B cell (primary cell): ENCODE measurements around the gene SON. TPM values are rescaled to one million over a fixed set of nuclear protein-coding genes. Genes with fewer than 3 reads are reported as not detected.

Experiments
- ATAC-seq: fragments of 200-7000 bp; cut with Tn5 transposase; one replicate; pipeline ENCODE4 v1.10.0; 2021; ENCODE audit warnings: low read depth, mild to moderate bottlenecking, moderate number of reproducible peaks, moderate library complexity
- CTCF ChIA-PET: fragments of 350-600 bp; sonication (Branson Sonifier 250); formaldehyde crosslinking; loops from one replicate; lab custom pipeline; 2021; ENCODE audit warnings: antibody characterized with exemption, inconsistent platforms; lab: Charles Lee
- POLR2A ChIA-PET: fragments of 350-600 bp; sonication (Branson Sonifier 250); formaldehyde crosslinking; loops from one replicate; lab custom pipeline; 2021; ENCODE audit warnings: antibody characterized with exemption; lab: Charles Lee
- DNase-seq: peaks from one replicate; pipeline ENCODE4 v3.0.0; 2013
- H2AFZ ChIP-seq: 2 replicates; pipeline ENCODE4 v1.6.1; 2012; ENCODE audit warnings: mild to moderate bottlenecking, low read depth, low read length; ENCODE audit not compliant: insufficient read depth, poor library complexity, severe bottlenecking
- H3K27ac ChIP-seq, 2 donors: 1 replicate in 1 of 2; 2 replicates in 1 of 2; pipeline ENCODE4 v1.5.1; 2012 to 2013; ENCODE audit warnings: low read length in 2 of 2, mild to moderate bottlenecking in 2 of 2, moderate library complexity in 1 of 2
- H3K27me3 ChIP-seq, 4 experiments: fragments of 200-600 bp in 1 of 4; sonication (generic) in 1 of 4; replicated peaks in 1 of 4; 1 replicate in 2 of 4; 2 replicates in 2 of 4; pipeline versions ENCODE4 v1.6.1 to v1.7.0; 2013 to 2016; ENCODE audit warnings: low read length in 3 of 4, mild to moderate bottlenecking in 2 of 4, mixed read lengths in 1 of 4, moderate library complexity in 1 of 4; ENCODE audit not compliant: insufficient read depth in 4 of 4, control insufficient read depth in 3 of 4; ENCODE audit errors: control extremely low read depth in 1 of 4
- H3K36me3 ChIP-seq, 2 experiments: replicated peaks in 1 of 2; 1 replicate in 1 of 2; 2 replicates in 1 of 2; pipeline versions ENCODE4 v1.6.1 to v1.7.1; 2013; ENCODE audit warnings: low read length in 1 of 2; ENCODE audit not compliant: insufficient read depth in 2 of 2, control insufficient read depth in 1 of 2; ENCODE audit errors: control extremely low read depth in 1 of 2, extremely low read depth in 1 of 2
- H3K4me1 ChIP-seq, 2 donors: fragments of 200-600 bp in 1 of 2; sonication (generic) in 1 of 2; 1 replicate in 1 of 2; 2 replicates in 1 of 2; pipeline versions ENCODE4 v1.5.1 to v1.6.1; 2013 to 2017; ENCODE audit warnings: low read length in 2 of 2; ENCODE audit not compliant: control insufficient read depth in 2 of 2, insufficient read depth in 2 of 2
- H3K4me2 ChIP-seq: replicated peaks from 2 replicates; pipeline ENCODE3; 2012; ENCODE audit warnings: mild to moderate bottlenecking, low read depth, low read length; ENCODE audit not compliant: poor library complexity, severe bottlenecking
- H3K4me3 ChIP-seq, 5 experiments: fragments of 200-600 bp in 1 of 5; sonication (generic) in 1 of 5; 1 replicate in 3 of 5; 2 replicates in 2 of 5; pipeline versions ENCODE4 v1.5.1 to v1.7.0; 2011 to 2016; ENCODE audit warnings: low read length in 4 of 5, mild to moderate bottlenecking in 4 of 5, low read depth in 2 of 5, control low read depth in 1 of 5, moderate library complexity in 1 of 5; ENCODE audit not compliant: insufficient read depth in 1 of 5; ENCODE audit errors: control extremely low read depth in 1 of 5, extremely low read depth in 1 of 5
- H3K79me2 ChIP-seq: fragments of 200-600 bp; sonication (generic); one replicate; pipeline ENCODE4 v1.6.0; 2016; ENCODE audit warnings: low read length; ENCODE audit not compliant: control insufficient read depth, insufficient read depth
- H3K9ac ChIP-seq: fragments of 200-600 bp; sonication (generic); 2 replicates; pipeline ENCODE4 v1.6.1; 2017; ENCODE audit warnings: mild to moderate bottlenecking, low read length, moderate library complexity
- H3K9me3 ChIP-seq, 3 donors: one replicate each; pipeline versions ENCODE4 v1.6.1 to v1.7.1; 2013; ENCODE audit warnings: low read length in 2 of 3; ENCODE audit not compliant: control insufficient read depth in 2 of 3, insufficient read depth in 1 of 3; ENCODE audit errors: control extremely low read depth in 1 of 3
- H4K20me1 ChIP-seq: 2 replicates; pipeline ENCODE4 v1.6.0; 2012; ENCODE audit warnings: mild to moderate bottlenecking, low read length; ENCODE audit not compliant: insufficient read depth, control insufficient read depth, poor library complexity, severe bottlenecking
- H3K27ac Mint-ChIP-seq: one replicate; pipeline ENCODE4 v1.8.0; 2021; ENCODE audit warnings: mixed read lengths
- H3K27me3 Mint-ChIP-seq: one replicate; pipeline ENCODE4 v1.8.0; 2021; ENCODE audit warnings: mixed read lengths
- H3K4me1 Mint-ChIP-seq: one replicate; pipeline ENCODE4 v1.8.0; 2021; ENCODE audit warnings: mixed read lengths
- H3K4me3 Mint-ChIP-seq: one replicate; pipeline ENCODE4 v1.8.0; 2021; ENCODE audit warnings: mixed read lengths
- H3K9me3 Mint-ChIP-seq: one replicate; pipeline ENCODE4 v1.8.0; 2022; ENCODE audit warnings: mixed read lengths; ENCODE audit not compliant: insufficient read depth
- CTCF ChIP-seq: fragments of 200-600 bp; IDR thresholded peaks from one replicate; pipeline ENCODE4 v1.8.0; 2022; ENCODE audit warnings: antibody characterized with exemption, mild to moderate bottlenecking
- EZH2 ChIP-seq: IDR thresholded peaks from 2 replicates; pipeline ENCODE4 v1.6.1; 2012; ENCODE audit warnings: borderline replicate concordance, low read depth, mild to moderate bottlenecking, moderate library complexity, low read length; ENCODE audit not compliant: insufficient read depth, poor library complexity, severe bottlenecking
- WGBS: methylation state at CpG from one replicate; pipeline ENCODE4 v1.1.5; 2013; ENCODE audit warnings: missing lambda C conversion rate; ENCODE audit not compliant: insufficient coverage; 5-methylcytosine and 5-hydroxymethylcytosine counted together
- intact Hi-C: fragments of 100-400 bp; cut with micrococcal nuclease; formaldehyde crosslinking; loops from one replicate; pipeline ENCODE4 v1.10.0; 2022
- polyA plus RNA-seq: library from polyadenylated mRNA; depleted of rRNA; stranded (reverse); fragments of >200 nt; gene quantifications from 2 replicates; pipeline ENCODE4 v1.2.3, GENCODE V29; 2012
- total RNA-seq, 2 donors: library from RNA; stranded (reverse); fragments of 120-200 nt in 1 of 2; gene quantifications; 1 replicate in 1 of 2; 2 replicates in 1 of 2; pipeline versions ENCODE4 v1.2.3 to v1.2.4, GENCODE V29; 2013 to 2022

Gene SON
- total and polyA plus RNA-seq, 2 donors (not counting 1 experiment from before 2014, with no cell fraction given) = 92.0 to 463 TPM

GRCh38 chr21:33522953-33523349 is 19.9 kb upstream of the SON start:
- ChIA-PET POLR2A (no interaction called here), CTCF (interaction anchor here (0.9 to 1.2 kb wide), 2 partner anchors 29 to 83 kb away, joined by 3 read pairs; no protein-coding TSS in a partner anchor)
- Mint-ChIP-seq H3K27ac (no peak overlapping the region), H3K4me1 (no peaks in the 10 kb centered on the region), H3K4me3 (no peak overlapping the region), H3K27me3 (no peaks in the 10 kb centered on the region), H3K9me3 (no peaks in the 10 kb centered on the region)
- Histone ChIP-seq H3K27me3 (no peaks in the 10 kb centered on the region), H3K4me1 (no peaks in the 10 kb centered on the region), H2AFZ (no peak overlapping the region), H3K79me2 (no peaks in the 10 kb centered on the region), H4K20me1 (no peaks in the 10 kb centered on the region), H3K4me2 (no peak overlapping the region), H3K36me3 (peaks cover 5 to 33% of the 10 kb centered on the region in 2 experiments), H3K27ac (no peak overlapping the region), H3K9me3 (no peaks in the 10 kb centered on the region), H3K4me3 (no peak overlapping the region), H3K9ac (no peak overlapping the region)
- DNase-seq (no peak), ATAC-seq (no peak)
- intact Hi-C loops = no loop called here
- TF ChIP-seq CTCF (no peak), EZH2 (no peak)
- no CpG with 5 or more reads among the region's 1 CpG for WGBS

GRCh38 chr21:33531007-33531406 is 11.8 kb upstream of the SON start:
- no peak overlapping the region for H3K4me2 ChIP-seq
- H3K9me3 ChIP-seq = no peaks in the 10 kb centered on the region
- ChIA-PET POLR2A (no interaction called here), CTCF (interaction anchor here (0.6 to 1.0 kb wide), 2 partner anchors 66 to 682 kb away, joined by 3 read pairs; no protein-coding TSS in a partner anchor)
- no peak overlapping the region for H3K27ac ChIP-seq
- Mint-ChIP-seq H3K4me1 (no peaks in the 10 kb centered on the region), H3K4me3 (no peak overlapping the region), H3K27ac (no peak overlapping the region), H3K27me3 (no peaks in the 10 kb centered on the region), H3K9me3 (no peaks in the 10 kb centered on the region)
- H3K27me3 ChIP-seq = no peaks in the 10 kb centered on the region
- no peaks in the 10 kb centered on the region for H3K4me1 ChIP-seq
- peaks cover 18 to 72% of the 10 kb centered on the region in 2 experiments for H3K36me3 ChIP-seq
- H2AFZ ChIP-seq = no peak overlapping the region
- TF ChIP-seq EZH2 (no peak), CTCF (no peak)
- no peaks in the 10 kb centered on the region for H4K20me1 ChIP-seq
- DNase-seq (no peak), ATAC-seq (no peak)
- intact Hi-C loops = no loop called here
- H3K79me2 ChIP-seq = peaks cover 7% of the 10 kb centered on the region
- WGBS = no CpG with 5 or more reads among the region's 3 CpGs
- H3K9ac ChIP-seq = no peak overlapping the region
- H3K4me3 ChIP-seq = no peak overlapping the region
